ENCODE results near the gene TERT. TPM values are rescaled to one million over a fixed set of nuclear protein-coding genes. Genes with fewer than 3 reads are reported as not detected.

Gene TERT
- total and polyA plus RNA-seq, 8 donors: 0.09 to 0.35 (median 0.14) TPM

- Histone ChIP-seq H3K27me3 (peaks cover 14 to 58% of the 10 kb centered on the region in 2 donors), H3K4me1 (no peaks in the 10 kb centered on the region), H3K27ac (no peak overlapping the region), H3K36me3 (no peaks in the 10 kb centered on the region), H3K9me3 (no peaks in the 10 kb centered on the region), H3K4me3 (no peak overlapping the region)
- intact Hi-C loops (cut with DNase I): no loop called here
- TF ChIP-seq, protein P1, sequence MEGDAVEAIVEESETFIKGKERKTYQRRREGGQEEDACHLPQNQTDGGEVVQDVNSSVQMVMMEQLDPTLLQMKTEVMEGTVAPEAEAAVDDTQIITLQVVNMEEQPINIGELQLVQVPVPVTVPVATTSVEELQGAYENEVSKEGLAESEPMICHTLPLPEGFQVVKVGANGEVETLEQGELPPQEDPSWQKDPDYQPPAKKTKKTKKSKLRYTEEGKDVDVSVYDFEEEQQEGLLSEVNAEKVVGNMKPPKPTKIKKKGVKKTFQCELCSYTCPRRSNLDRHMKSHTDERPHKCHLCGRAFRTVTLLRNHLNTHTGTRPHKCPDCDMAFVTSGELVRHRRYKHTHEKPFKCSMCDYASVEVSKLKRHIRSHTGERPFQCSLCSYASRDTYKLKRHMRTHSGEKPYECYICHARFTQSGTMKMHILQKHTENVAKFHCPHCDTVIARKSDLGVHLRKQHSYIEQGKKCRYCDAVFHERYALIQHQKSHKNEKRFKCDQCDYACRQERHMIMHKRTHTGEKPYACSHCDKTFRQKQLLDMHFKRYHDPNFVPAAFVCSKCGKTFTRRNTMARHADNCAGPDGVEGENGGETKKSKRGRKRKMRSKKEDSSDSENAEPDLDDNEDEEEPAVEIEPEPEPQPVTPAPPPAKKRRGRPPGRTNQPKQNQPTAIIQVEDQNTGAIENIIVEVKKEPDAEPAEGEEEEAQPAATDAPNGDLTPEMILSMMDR (IDR thresholded peaks at IDR 0.05): no peak
- ATAC-seq (no peak), DNase-seq (no peak)
Measured at GRCh38 chr5:1249366-1250280, 45.2 kb downstream of the TERT start.

- Histone ChIP-seq H3K27ac (no peak overlapping the region), H3K9me3 (no peaks in the 10 kb centered on the region), H3K4me3 (no peak overlapping the region), H3K27me3 (peaks cover 14 to 76% of the 10 kb centered on the region in 2 donors), H3K4me1 (no peaks in the 10 kb centered on the region), H3K36me3 (no peaks in the 10 kb centered on the region)
- no peak for DNase-seq
- intact Hi-C loops (cut with DNase I): no loop called here
- TF ChIP-seq, protein P1 (IDR thresholded peaks at IDR 0.05): no peak
- ATAC-seq: no peak
Measured at GRCh38 chr5:1247811-1248210, 47.1 kb downstream of the TERT start.

DNA sequence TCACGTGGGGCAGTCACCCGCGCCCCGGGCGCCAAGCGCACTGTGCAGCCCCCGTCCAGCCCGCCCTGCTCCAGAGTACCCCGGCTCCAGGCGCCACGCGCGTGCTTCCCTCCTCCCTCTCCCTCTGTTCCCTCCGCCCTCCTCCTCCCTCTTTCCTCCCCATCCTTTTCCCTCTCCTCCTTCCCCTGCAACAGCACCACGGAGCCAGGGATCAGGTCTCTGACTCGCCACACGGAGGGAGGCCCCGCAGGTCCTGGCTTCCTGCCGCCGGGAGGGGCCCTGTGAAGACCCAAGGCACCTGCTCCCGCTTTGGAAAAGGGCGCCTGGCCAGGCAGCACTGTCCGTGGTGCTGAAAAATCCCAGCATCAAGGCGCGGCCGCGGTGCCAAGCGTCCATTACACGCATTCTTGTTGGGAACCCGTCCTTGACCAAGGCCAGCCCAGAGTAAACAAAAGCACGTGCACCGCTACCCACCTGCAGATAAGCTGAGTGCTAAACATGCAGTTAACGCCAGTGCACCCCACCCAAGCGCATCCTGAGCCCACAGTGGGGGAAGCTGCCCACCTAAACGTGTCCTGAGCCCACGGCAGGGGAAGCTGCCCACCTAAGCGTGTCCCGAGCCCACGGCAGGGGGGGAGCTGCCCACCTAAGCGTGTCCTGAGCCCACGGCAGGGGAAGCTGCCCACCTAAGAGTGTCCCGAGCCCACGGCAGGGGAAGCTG is 48.0 kb downstream of the TERT start:
- H3K36me3 ChIP-seq: no peaks in the 10 kb centered on the region
- no peaks in the 10 kb centered on the region for H3K4me1 ChIP-seq
- H3K9me3 ChIP-seq: no peaks in the 10 kb centered on the region
- TF ChIP-seq, protein P1 (IDR thresholded peaks at IDR 0.05): no peak
- intact Hi-C loops (cut with DNase I): no loop called here
- peaks cover 14 to 79% of the 10 kb centered on the region in 2 donors for H3K27me3 ChIP-seq
- ATAC-seq (peak; percentile 74), DNase-seq (peak in 2 of 4 donors; percentile 62 to 64)
- no peak overlapping the region for H3K27ac ChIP-seq
- no peak overlapping the region for H3K4me3 ChIP-seq

GRCh38 chr5:1245905-1246576 is 48.8 kb downstream of the TERT start:
- H3K36me3 ChIP-seq: no peaks in the 10 kb centered on the region
- DNase-seq (no peak), ATAC-seq (no peak)
- no peaks in the 10 kb centered on the region for H3K4me1 ChIP-seq
- H3K27me3 ChIP-seq: peaks cover 14 to 75% of the 10 kb centered on the region in 2 donors
- TF ChIP-seq, protein P1 (IDR thresholded peaks at IDR 0.05): no peak
- no peak overlapping the region for H3K4me3 ChIP-seq
- H3K9me3 ChIP-seq: no peaks in the 10 kb centered on the region
- H3K27ac ChIP-seq: no peak overlapping the region
- intact Hi-C loops (cut with DNase I): no loop called here

Data from left lung (tissue), 10 donors.